Activated CD8-positive, alpha-beta T cell treated with anti-CD3 and anti-CD28 coated beads, Interleukin-2, amount 10 ng/mL, durations not matched to agents 7 days and 5 days (primary cell): ENCODE measurements around the gene RAD54L2. TPM values are rescaled to one million over a fixed set of nuclear protein-coding genes. Genes with fewer than 3 reads are reported as not detected.
"Not testable (repeated sequence)": the region's sequence is repeated elsewhere in the genome, so short reads cannot be mapped to it uniquely, and the experiment has no call there.

Experiments used
- ATAC-seq: fragments of 150-1000 bp; cut with Tn5 transposase; one replicate; pipeline ENCODE4 v1.10.0; 2021; ENCODE audit warnings: moderate library complexity
- CTCF ChIA-PET: fragments of 350-600 bp; sonication (Branson Sonifier 250); formaldehyde crosslinking; loops from one replicate; lab custom pipeline; 2021; ENCODE audit warnings: antibody characterized with exemption; lab: Charles Lee
- POLR2A ChIA-PET: fragments of 350-600 bp; sonication (Branson Sonifier 250); formaldehyde crosslinking; loops from one replicate; lab custom pipeline; 2021; ENCODE audit warnings: antibody characterized with exemption; lab: Charles Lee
- DNase-seq: peaks from one replicate; pipeline ENCODE4 v3.0.0-alpha.2; 2020
- H3K27ac Mint-ChIP-seq: one replicate; pipeline ENCODE4 v1.8.0; 2021; ENCODE audit warnings: mild to moderate bottlenecking, mixed read lengths
- H3K27me3 Mint-ChIP-seq: one replicate; pipeline ENCODE4 v1.8.0; 2021; ENCODE audit warnings: low read depth, mixed read lengths
- H3K36me3 Mint-ChIP-seq: one replicate; pipeline ENCODE4 v1.8.0; 2021; ENCODE audit warnings: low read depth, mixed read lengths
- H3K4me1 Mint-ChIP-seq: one replicate; pipeline ENCODE4 v1.8.0; 2021; ENCODE audit warnings: low read depth, mixed read lengths
- H3K4me3 Mint-ChIP-seq: one replicate; pipeline ENCODE4 v1.8.0; 2021; ENCODE audit warnings: mild to moderate bottlenecking, mixed read lengths
- H3K9me3 Mint-ChIP-seq: one replicate; pipeline ENCODE4 v1.8.0; 2022; ENCODE audit warnings: mixed read lengths; ENCODE audit not compliant: insufficient read depth
- total RNA-seq, 2 experiments: library from RNA; stranded (reverse); gene quantifications; one replicate each; pipeline ENCODE4 v1.2.3, GENCODE V29; 2021

RAD54L2 gene
- total RNA-seq, 2 experiments from 2014 or later: 28.8 to 28.9 TPM

DNA sequence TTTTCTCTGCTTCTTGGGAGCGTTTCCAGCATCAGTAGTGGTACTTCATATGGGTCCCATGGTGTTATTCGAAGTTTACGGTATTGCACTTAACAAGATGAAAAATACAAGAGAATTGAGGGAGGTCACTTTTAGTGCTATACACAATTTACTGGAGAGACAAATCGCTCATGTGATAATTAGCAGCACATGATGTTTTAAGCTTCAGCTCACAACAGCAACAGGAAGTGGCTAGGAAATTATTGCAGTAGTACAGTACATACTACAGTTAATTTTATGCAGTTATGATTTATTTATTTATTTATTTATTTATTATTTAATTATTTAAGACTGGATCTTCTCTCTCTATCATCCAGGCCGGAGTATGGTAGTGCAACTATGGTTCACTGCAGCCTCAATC lies 24.3 kb upstream of the RAD54L2 start:
- peaks cover 19% of the 10 kb centered on the region for H3K4me1 Mint-ChIP-seq
- H3K27ac Mint-ChIP-seq: no peak overlapping the region
- H3K36me3 Mint-ChIP-seq: no peaks in the 10 kb centered on the region
- ChIA-PET CTCF (interaction anchor here (1.7 kb wide), 1 partner anchor 12 kb away, joined by 8 read pairs; no protein-coding TSS in a partner anchor), POLR2A (no interaction called here)
- ATAC-seq (no peak), DNase-seq (no peak)
- no peaks in the 10 kb centered on the region for H3K27me3 Mint-ChIP-seq
- no peaks in the 10 kb centered on the region for H3K9me3 Mint-ChIP-seq
- H3K4me3 Mint-ChIP-seq: no peak overlapping the region

DNA sequence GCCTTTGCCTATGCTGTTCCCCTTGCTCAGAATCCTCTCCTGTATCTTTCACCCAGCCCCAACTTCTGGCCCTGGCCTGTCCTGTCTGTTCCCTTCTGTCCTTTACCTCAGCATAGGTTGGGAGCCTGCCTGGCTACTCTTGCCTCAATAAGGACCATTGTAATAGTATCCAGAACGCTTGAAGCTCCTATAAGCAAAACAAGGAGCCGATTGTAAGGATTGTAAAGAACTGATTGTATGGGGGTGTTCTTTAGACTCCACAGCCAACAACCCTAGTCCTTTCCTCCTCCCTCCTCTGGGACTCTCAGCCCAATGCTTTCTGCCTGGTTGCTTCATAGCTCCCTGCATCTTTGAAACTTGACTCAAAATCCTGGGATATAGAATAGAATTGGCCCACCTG lies 18.7 kb upstream of the RAD54L2 start:
- ATAC-seq: no peak
- no peaks in the 10 kb centered on the region for H3K36me3 Mint-ChIP-seq

GRCh38 chr3:51520906-51521730 lies 17.4 kb upstream of the RAD54L2 start:
- not testable (repeated sequence) for H3K36me3 Mint-ChIP-seq, H3K9me3 Mint-ChIP-seq, DNase-seq, H3K4me1 Mint-ChIP-seq, ATAC-seq, H3K27ac Mint-ChIP-seq, H3K27me3 Mint-ChIP-seq, H3K4me3 Mint-ChIP-seq
- POLR2A ChIA-PET: interaction anchor here (1.1 kb wide), 1 partner anchor 11 kb away, joined by 3 read pairs; no protein-coding TSS in a partner anchor
- CTCF ChIA-PET: interaction anchor here (1.3 to 1.7 kb wide), 2 partner anchors 19 to 149 kb away, joined by 5 to 6 read pairs; no protein-coding TSS in a partner anchor

More for the DNA sequence above, 18.7 kb upstream of the RAD54L2 start:
- Mint-ChIP-seq H3K4me1 (peaks cover 5% of the 10 kb centered on the region), H3K9me3 (no peaks in the 10 kb centered on the region), H3K27ac (no peak overlapping the region), H3K4me3 (no peak overlapping the region), H3K27me3 (no peaks in the 10 kb centered on the region)
- CTCF ChIA-PET: interaction anchor here (0.7 to 1.3 kb wide), 3 partner anchors 16 to 162 kb away, joined by 3 to 6 read pairs (median 4); no protein-coding TSS in a partner anchor
- POLR2A ChIA-PET: interaction anchor here (1.1 kb wide), 1 partner anchor 10 kb away, joined by 3 read pairs; no protein-coding TSS in a partner anchor
- no peak for DNase-seq

GRCh38 chr3:51522273-51522962 lies 16.1 kb upstream of the RAD54L2 start:
- Mint-ChIP-seq H3K27ac (no peak overlapping the region), H3K9me3 (no peaks in the 10 kb centered on the region), H3K4me3 (no peak overlapping the region), H3K27me3 (no peaks in the 10 kb centered on the region), H3K4me1 (peaks cover 5% of the 10 kb centered on the region), H3K36me3 (no peaks in the 10 kb centered on the region)
- ChIA-PET CTCF (interaction anchor here (1.1 to 1.7 kb wide), 2 partner anchors 21 to 147 kb away, joined by 3 to 5 read pairs; no protein-coding TSS in a partner anchor), POLR2A (interaction anchor here (0.7 kb wide), 1 partner anchor 17 kb away, joined by 3 read pairs; no protein-coding TSS in a partner anchor)
- ATAC-seq (no peak), DNase-seq (no peak)

DNA sequence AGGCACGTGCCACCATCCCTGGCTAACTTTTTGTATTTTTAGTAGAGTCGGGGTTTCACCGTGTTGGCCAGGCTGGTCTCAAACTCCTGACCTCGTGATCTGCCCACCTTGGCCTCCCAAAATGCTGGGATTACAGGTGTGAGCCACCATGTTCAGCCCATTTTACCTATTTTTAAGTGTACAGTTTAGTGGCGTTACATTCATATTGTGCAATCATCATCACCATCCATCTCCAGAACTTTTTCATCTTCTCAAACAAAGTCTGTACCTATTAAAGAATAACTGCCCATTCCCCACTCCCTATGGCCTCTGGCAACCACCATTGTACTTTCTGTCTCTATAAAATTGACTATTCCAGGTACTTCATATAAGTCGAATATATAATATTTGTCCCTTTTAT lies 13.6 kb upstream of the RAD54L2 start:
- DNase-seq, H3K36me3 Mint-ChIP-seq, H3K27ac Mint-ChIP-seq, H3K4me1 Mint-ChIP-seq, H3K4me3 Mint-ChIP-seq, H3K9me3 Mint-ChIP-seq, CTCF ChIA-PET, POLR2A ChIA-PET, H3K27me3 Mint-ChIP-seq, ATAC-seq: not testable (repeated sequence)

DNA sequence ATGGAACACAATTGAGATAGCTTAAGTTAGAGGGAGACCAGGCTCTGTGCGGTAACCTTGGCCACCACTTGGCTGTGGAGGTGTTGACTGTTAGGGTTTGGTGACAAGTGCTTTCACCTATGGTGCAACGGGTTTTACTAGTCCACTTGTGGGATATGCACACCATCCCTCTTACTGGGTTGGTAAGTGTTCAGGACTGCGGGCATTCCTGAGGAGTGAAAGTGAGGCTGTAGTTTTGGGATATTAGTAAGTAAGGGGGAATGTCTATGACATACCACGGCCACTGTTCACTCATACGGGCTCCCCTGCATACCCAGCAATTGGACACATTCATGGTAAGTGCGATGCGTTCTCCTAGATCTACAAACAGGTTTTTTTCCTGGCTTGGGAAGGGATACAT lies 8.0 kb upstream of the RAD54L2 start:
- Mint-ChIP-seq H3K27ac (no peak overlapping the region), H3K27me3 (no peaks in the 10 kb centered on the region), H3K9me3 (no peaks in the 10 kb centered on the region), H3K36me3 (no peaks in the 10 kb centered on the region), H3K4me1 (no peaks in the 10 kb centered on the region), H3K4me3 (no peak overlapping the region)
- POLR2A ChIA-PET: no interaction called here
- DNase-seq (no peak), ATAC-seq (no peak)
- CTCF ChIA-PET: interaction anchor here (1.4 kb wide), 1 partner anchor 152 kb away, joined by 4 read pairs; no protein-coding TSS in a partner anchor

DNA sequence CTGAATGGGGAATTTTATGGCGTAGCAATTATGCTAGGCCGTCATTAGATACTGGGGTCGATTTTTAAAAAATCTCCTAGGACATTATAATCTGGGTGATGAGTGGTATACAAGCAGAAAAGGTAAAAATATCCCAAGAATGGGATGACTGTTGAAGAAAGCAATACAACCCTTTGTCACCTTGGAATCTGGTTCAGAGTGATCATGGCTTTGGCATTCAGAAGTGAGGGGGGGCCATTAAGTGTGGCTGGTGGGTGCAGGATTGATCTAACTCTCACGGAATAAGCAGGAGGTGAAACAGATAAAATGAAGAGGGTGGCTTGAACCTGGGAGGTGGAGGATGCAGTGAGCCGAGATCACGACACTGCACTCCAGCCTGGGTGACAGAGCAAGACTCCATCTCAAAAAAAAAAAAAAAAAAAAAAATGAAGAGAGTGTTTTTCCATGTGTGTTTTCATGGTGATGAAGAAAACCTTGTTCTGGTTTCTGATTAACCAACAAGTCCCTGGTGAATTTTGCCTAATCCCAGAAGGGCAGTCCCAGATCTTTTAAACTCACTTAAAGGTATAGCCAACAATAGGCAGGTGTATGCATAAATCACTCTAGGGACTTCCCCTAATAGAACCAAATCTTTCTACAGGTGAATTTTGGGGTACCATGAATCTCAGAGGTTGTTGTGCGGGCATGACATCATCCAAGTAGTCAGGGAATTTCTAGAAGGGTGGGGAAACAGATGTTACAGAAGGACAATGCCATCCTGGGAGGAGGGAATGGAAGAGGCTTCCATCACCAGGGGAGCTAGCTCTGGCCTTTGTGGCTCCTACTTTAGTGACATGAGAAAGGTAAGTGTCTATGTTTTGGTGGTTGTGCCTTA lies 3.1 kb upstream of the RAD54L2 start:
- Mint-ChIP-seq H3K36me3 (peaks cover 4% of the 10 kb centered on the region), H3K9me3 (no peaks in the 10 kb centered on the region), H3K4me3 (no peak overlapping the region), H3K27ac (no peak overlapping the region), H3K4me1 (peaks cover 25% of the 10 kb centered on the region), H3K27me3 (no peaks in the 10 kb centered on the region)
- ChIA-PET CTCF (interaction anchor here (7.3 kb wide), 1 partner anchor 34 kb away, joined by 56 read pairs; the partner anchor contains the start of gene DCAF1), POLR2A (no interaction called here)
- ATAC-seq (no peak), DNase-seq (no peak)

- CTCF ChIA-PET: interaction anchor here (1.0 to 7.3 kb wide), 4 partner anchors 37 to 148 kb away, joined by 3 to 56 read pairs (median 10); partner anchors contain the start of gene DCAF1
- H3K36me3 Mint-ChIP-seq, DNase-seq, H3K27ac Mint-ChIP-seq, H3K9me3 Mint-ChIP-seq, H3K27me3 Mint-ChIP-seq, POLR2A ChIA-PET, ATAC-seq: not testable (repeated sequence)
- peak overlapping the region; percentile 86 for H3K4me3 Mint-ChIP-seq
- peaks cover 31% of the 10 kb centered on the region for H3K4me1 Mint-ChIP-seq
These were observed 888 bp upstream of the RAD54L2 start for GRCh38 chr3:51537631-51538030.

DNA sequence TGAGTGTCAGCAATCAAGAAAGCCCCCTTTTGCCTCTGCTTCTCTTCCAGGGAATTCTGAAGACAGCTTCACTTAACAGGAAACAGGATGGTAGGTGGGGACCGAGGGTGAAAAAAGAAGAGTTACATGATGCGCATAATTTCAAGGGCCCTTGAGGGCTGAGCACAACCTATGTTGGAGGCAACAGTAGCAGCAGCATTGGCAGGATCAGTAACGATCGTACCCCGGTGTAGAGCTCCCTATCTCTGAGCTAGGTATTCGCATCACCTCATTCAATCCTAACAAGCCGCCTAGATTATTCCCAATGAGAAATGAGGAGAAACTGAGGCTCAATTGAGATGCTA lies 432 bp upstream of the RAD54L2 start:
- Mint-ChIP-seq H3K27me3 (no peaks in the 10 kb centered on the region), H3K9me3 (no peaks in the 10 kb centered on the region), H3K4me1 (peaks cover 31% of the 10 kb centered on the region), H3K27ac (peak overlapping the region; percentile 84), H3K36me3 (peaks cover 7% of the 10 kb centered on the region), H3K4me3 (peak overlapping the region; percentile 86)
- ChIA-PET CTCF (interaction anchor here (1.0 to 7.3 kb wide), 4 partner anchors 37 to 149 kb away, joined by 3 to 56 read pairs (median 10); partner anchors contain the start of gene DCAF1), POLR2A (no interaction called here)
- DNase-seq: peak; percentile 32
- ATAC-seq: peak; percentile 16

DNA sequence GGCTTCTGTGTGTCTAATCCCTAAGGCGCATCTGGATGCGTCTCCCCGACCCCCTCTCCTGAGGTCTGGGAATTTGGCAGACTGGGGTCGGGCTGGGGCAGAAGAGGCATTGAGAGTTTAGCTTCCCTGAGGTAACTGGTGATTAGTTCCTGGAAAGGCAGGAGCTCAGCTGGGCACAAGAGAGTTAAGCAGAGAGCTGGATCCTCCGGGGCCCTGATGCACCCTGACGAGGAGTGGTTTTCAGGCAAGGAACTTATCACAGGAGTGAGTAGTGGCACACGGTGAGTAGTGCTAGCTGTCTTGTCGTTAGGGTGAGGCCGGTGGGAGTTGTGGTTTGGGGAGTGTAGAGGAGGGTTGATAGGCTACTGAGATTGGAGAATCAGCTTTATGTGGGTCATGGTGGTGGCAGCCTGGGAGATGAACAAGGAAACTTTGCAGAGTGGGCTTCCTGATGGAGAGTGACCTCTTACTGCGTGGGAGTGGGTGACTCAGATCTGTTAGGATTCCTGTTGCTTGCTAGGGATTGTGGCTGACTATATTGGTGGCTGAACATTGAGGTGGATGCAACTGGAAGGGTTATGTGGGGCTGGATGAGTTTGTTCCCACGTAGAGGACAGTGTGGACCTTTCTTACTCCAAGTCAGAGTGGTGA lies 897 bp downstream of the RAD54L2 start:
- Mint-ChIP-seq H3K4me1 (peaks cover 33% of the 10 kb centered on the region), H3K27me3 (no peaks in the 10 kb centered on the region), H3K36me3 (peaks cover 16% of the 10 kb centered on the region), H3K9me3 (no peaks in the 10 kb centered on the region), H3K27ac (peak overlapping the region; percentile 58), H3K4me3 (peak overlapping the region; percentile 86)
- CTCF ChIA-PET: interaction anchor here (1.1 to 7.3 kb wide), 6 partner anchors 38 to 260 kb away, joined by 4 to 56 read pairs (median 10); partner anchors contain the start of gene DCAF1
- DNase-seq (peak; percentile 44), ATAC-seq (peak; percentile 42)
- POLR2A ChIA-PET: interaction anchor here (0.9 to 1.5 kb wide), 3 partner anchors 17 to 39 kb away, joined by 3 to 7 read pairs (median 4); no protein-coding TSS in a partner anchor
